ENCODE results near the gene FAF1.

DNA sequence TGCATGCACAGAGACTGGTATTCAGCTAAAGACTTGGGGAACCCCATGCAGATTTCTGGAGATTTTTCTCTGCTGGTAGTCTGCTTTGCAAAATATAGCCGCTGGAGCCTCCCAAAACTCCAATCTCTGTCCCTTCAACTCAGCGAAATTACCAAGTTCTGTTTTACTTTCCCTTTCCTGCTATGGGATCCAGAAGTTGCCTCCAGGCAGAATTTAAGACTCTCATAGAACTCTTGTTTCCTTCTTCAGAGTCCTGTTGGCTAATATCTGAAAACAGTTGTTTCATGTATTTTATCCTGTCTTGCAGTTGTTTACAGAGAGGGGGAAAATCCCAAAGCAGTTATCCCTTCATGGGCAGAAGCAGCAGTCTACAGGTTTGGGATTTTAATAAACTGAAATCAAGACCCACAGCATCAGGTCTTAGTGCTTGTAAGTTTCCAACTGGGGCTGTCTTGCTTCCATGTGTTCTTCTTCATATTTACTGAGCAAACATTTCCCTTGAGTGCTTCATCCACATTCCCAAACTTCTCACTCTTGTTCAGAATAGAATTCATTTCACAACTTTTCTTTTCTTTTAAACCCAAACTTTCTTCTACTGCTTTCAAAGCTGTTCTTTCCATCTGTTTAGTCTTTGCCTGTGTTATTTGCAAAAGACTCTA, 315.5 kb downstream of the FAF1 start:
- no peak for TF ChIP-seq EZH2phosphoT487 (IDR thresholded peaks at IDR 0.05; ENCODE audit: borderline replicate concordance, low read length)
- TF ChIP-seq, protein P1, sequence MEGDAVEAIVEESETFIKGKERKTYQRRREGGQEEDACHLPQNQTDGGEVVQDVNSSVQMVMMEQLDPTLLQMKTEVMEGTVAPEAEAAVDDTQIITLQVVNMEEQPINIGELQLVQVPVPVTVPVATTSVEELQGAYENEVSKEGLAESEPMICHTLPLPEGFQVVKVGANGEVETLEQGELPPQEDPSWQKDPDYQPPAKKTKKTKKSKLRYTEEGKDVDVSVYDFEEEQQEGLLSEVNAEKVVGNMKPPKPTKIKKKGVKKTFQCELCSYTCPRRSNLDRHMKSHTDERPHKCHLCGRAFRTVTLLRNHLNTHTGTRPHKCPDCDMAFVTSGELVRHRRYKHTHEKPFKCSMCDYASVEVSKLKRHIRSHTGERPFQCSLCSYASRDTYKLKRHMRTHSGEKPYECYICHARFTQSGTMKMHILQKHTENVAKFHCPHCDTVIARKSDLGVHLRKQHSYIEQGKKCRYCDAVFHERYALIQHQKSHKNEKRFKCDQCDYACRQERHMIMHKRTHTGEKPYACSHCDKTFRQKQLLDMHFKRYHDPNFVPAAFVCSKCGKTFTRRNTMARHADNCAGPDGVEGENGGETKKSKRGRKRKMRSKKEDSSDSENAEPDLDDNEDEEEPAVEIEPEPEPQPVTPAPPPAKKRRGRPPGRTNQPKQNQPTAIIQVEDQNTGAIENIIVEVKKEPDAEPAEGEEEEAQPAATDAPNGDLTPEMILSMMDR (IDR thresholded peaks at IDR 0.05; ENCODE audit: low read depth, low read length, poor library complexity, severe bottlenecking) = no peak

All from DOHH2 (cell line).